ENCODE data around the gene MUC4.

Gene MUC4

DNA sequence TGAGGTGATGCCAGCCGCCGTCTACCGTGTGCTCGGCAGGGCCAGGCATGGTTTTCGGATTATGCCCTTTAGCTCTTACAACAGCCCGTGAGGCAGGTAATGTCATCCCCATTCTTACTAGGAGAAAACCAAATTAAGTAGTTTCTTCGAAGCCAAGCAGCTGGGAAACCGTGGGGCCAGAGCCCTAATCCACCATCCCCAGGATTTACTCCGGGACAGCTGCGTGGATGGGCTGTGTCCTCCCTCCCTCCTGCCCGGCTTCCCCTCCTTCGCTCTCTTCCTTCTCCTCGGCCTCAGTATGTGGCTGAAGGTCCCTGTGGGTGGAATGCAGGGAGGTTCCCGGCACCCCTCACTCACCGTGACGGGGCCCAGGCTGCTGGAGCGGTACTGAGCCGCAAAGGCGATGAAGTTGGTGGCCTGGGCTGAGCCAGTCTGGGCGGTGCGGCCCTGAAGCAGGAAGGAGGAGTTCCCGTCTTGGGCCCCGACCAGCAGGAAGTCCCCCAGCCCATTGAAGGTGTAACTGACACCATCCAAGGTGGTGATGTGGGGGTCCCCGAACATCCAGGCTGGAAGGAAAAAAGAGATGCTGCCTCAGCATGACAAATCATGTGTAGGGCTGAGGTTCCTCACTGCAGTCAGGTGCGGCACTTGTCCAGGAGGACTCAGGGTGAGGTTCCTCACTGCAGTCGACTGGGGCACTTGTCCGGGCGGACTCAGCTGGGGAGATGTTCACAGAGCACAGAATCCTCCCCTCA, 48.5 kb downstream of the MUC4 start:
- H3K4me1 ChIP-seq (ENCODE audit: control insufficient read depth in 1 of 2, insufficient read depth in 1 of 2, low read depth in 1 of 2, low read length in 1 of 2), result no peaks in the 10 kb centered on the region
- no peaks in the 10 kb centered on the region for H3K36me3 ChIP-seq
- no peak overlapping the region for H3K4me3 ChIP-seq (ENCODE audit: low read depth in 1 of 2, low read length in 1 of 2)
- TF ChIP-seq, protein P1, sequence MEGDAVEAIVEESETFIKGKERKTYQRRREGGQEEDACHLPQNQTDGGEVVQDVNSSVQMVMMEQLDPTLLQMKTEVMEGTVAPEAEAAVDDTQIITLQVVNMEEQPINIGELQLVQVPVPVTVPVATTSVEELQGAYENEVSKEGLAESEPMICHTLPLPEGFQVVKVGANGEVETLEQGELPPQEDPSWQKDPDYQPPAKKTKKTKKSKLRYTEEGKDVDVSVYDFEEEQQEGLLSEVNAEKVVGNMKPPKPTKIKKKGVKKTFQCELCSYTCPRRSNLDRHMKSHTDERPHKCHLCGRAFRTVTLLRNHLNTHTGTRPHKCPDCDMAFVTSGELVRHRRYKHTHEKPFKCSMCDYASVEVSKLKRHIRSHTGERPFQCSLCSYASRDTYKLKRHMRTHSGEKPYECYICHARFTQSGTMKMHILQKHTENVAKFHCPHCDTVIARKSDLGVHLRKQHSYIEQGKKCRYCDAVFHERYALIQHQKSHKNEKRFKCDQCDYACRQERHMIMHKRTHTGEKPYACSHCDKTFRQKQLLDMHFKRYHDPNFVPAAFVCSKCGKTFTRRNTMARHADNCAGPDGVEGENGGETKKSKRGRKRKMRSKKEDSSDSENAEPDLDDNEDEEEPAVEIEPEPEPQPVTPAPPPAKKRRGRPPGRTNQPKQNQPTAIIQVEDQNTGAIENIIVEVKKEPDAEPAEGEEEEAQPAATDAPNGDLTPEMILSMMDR (IDR thresholded peaks at IDR 0.05), result no peak
- H3K27ac ChIP-seq, result no peak overlapping the region
- no peaks in the 10 kb centered on the region for H3K9me3 ChIP-seq
- H3K27me3 ChIP-seq, result peaks cover 59% of the 10 kb centered on the region

DNA sequence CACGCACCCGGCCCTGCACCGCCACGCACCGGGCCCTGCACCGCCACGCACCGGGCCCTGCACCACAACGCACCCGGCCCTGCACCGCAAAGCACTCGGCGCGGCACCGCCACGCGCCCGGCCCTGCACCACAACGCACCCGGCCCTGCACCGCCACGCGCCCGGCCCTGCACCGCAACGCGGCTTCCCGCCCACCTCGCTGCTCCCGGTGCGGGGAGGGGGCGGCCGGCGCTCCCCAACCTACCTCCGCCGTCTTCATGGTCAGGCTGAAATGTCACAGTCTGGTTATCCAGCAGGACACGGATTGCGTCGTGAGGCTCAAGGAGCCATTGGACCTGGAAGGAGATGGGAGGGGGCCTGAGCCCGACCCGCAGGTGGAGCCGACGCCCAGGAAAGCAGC, 49.1 kb downstream of the MUC4 start:
- Histone ChIP-seq H3K36me3 (no peaks in the 10 kb centered on the region), H3K4me1 (ENCODE audit: control insufficient read depth in 1 of 2, insufficient read depth in 1 of 2, low read depth in 1 of 2, low read length in 1 of 2) (no peaks in the 10 kb centered on the region), H3K4me3 (ENCODE audit: low read depth in 1 of 2, low read length in 1 of 2) (no peak overlapping the region), H3K9me3 (no peaks in the 10 kb centered on the region), H3K27ac (no peak overlapping the region), H3K27me3 (peaks cover 66% of the 10 kb centered on the region)
- TF ChIP-seq, protein P1 (IDR thresholded peaks at IDR 0.05), result no peak

DNA sequence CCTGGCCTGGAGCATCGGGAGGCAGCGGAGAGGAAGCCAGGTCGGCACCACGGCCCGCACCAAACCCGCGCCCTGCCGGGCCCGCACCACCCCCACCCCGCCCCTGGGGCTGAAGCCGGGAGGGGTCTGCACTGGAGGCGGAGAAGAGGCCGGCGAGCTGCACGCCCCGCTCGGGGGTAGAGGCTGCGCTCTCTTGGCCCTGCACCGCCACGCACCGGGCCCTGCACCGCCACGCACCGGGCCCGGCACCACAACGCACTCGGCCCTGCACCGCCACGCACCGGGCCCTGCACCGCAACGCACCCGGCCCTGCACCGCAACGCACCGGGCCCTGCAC, 49.5 kb downstream of the MUC4 start:
- Histone ChIP-seq H3K27me3 (peaks cover 70% of the 10 kb centered on the region), H3K27ac (no peak overlapping the region), H3K4me3 (ENCODE audit: low read depth in 1 of 2, low read length in 1 of 2) (no peak overlapping the region), H3K9me3 (no peaks in the 10 kb centered on the region), H3K4me1 (ENCODE audit: control insufficient read depth in 1 of 2, insufficient read depth in 1 of 2, low read depth in 1 of 2, low read length in 1 of 2) (no peaks in the 10 kb centered on the region), H3K36me3 (no peaks in the 10 kb centered on the region)
- TF ChIP-seq, protein P1 (IDR thresholded peaks at IDR 0.05), result no peak

DNA sequence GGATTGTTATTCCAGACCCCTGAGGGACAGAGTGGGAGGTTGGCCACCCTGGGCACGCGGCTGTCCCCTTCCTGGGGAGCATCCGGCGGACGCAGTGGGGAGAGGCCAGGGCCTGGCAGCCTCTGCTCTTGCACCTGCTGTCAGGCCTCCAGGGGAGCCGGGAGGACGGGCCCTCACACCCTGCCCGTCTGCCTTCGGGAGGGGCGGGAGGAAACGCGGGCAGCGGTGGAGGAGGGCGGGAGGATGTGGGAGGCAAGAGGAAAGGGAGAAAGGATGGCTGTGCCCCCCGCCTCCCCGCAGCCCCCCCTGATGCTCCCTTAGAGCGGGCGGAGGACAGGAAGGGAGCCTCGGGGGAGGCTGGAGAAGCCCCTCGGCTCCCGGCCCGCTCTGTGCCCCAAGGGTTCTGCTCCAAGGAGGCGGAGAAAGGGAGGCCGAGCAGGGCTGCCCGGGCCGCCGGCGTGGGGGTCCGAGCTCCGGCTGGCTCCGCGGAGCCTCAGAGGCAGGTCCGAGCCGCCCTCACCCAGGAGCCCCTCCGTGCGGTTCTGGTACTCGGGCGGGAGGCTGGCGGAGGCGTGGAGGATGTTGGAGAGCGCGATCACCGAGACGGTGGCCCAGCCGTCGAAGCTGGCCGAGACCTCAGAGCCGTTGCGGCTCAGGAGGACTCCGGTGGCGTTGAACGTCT, 50.0 kb downstream of the MUC4 start:
- TF ChIP-seq, protein P1 (IDR thresholded peaks at IDR 0.05), result no peak
- Histone ChIP-seq H3K9me3 (no peaks in the 10 kb centered on the region), H3K27me3 (peaks cover 75% of the 10 kb centered on the region), H3K36me3 (no peaks in the 10 kb centered on the region), H3K4me1 (ENCODE audit: control insufficient read depth in 1 of 2, insufficient read depth in 1 of 2, low read depth in 1 of 2, low read length in 1 of 2) (no peaks in the 10 kb centered on the region), H3K4me3 (ENCODE audit: low read depth in 1 of 2, low read length in 1 of 2) (no peak overlapping the region), H3K27ac (no peak overlapping the region)

DNA sequence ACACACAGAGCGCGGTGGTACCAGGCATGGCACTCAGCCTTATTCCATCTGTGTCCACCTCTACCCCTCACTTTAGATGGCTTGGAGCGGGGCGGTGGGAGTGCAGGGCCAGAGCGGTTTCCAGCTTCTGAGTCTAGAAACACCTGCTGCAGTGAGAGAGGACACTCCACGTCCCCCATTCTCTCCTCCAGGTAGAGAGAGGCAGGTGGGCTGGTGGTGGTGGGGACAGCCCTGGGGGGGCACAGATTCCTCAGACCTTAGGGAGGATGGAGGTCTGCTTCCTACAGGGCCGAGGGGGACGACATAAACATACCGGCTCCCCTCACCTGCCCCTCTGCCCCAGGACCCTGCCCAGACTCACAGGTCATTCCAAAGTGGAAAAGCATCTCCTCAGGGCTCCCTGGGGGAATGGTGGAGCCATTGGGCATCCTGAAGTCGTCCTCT, 50.6 kb downstream of the MUC4 start:
- Histone ChIP-seq H3K27ac (no peak overlapping the region), H3K9me3 (no peaks in the 10 kb centered on the region), H3K36me3 (no peaks in the 10 kb centered on the region), H3K4me3 (ENCODE audit: low read depth in 1 of 2, low read length in 1 of 2) (no peak overlapping the region), H3K4me1 (ENCODE audit: control insufficient read depth in 1 of 2, insufficient read depth in 1 of 2, low read depth in 1 of 2, low read length in 1 of 2) (no peaks in the 10 kb centered on the region), H3K27me3 (peaks cover 80% of the 10 kb centered on the region)
- TF ChIP-seq, protein P1 (IDR thresholded peaks at IDR 0.05), result no peak
